ENCODE data around the gene CLASRP.
A peak's percentile ranks its signal among the peaks of the same experiment; 100 is the strongest.

Gene CLASRP

GRCh38 chr19:45038931-45039893 lies at the start of gene CLASRP:
TSS of gene CLASRP (plus strand) at chr19:45039045. CDS start at chr19:45040213, 1,168 bp downstream.
- TF ChIP-seq CTCF (IDR thresholded peaks at IDR 0.05), result no peak
- intact Hi-C loops (cut with DNase I; ENCODE audit: low total_unique reads), result no loop called here
- Histone ChIP-seq H3K4me3 (peak within 1 kb of the TSS; percentile 66 to 85), H3K27ac (peak within 1 kb of the TSS; percentile 73 to 92), H3K27me3 (no peaks in the 10 kb centered on the region), H3K9me3 (no peaks in the 10 kb centered on the region), H3K36me3 (peaks cover 31 to 62% (median 53%) of the 10 kb centered on the region in 3 donors), H3K4me1 (peaks cover 0 to 38% (median 30%) of the 10 kb centered on the region in 4 donors)
- DNase-seq, result peak; percentile 88 to 95

GRCh38 chr19:44990459-44990858 lies 48.4 kb upstream of the CLASRP start:
- H3K27me3 ChIP-seq, result no peaks in the 10 kb centered on the region
- H3K27ac ChIP-seq, result no peak overlapping the region
- no peaks in the 10 kb centered on the region for H3K4me1 ChIP-seq
- H3K36me3 ChIP-seq, result peaks cover 56 to 85% (median 60%) of the 10 kb centered on the region in 3 donors
- H3K9me3 ChIP-seq, result no peaks in the 10 kb centered on the region
- H3K4me3 ChIP-seq, result no peak overlapping the region
- no peak for DNase-seq
- intact Hi-C loops (cut with DNase I; ENCODE audit: low total_unique reads), result loop anchor here (10.0 kb wide), 1 partner anchor 264 kb away; the partner anchor contains the start of gene MARK4
- no peak for TF ChIP-seq CTCF (IDR thresholded peaks at IDR 0.05)

- intact Hi-C loops (cut with DNase I; ENCODE audit: low total_unique reads), result loop anchor here (10.0 kb wide), 1 partner anchor 264 kb away; the partner anchor contains the start of gene MARK4
- H3K4me3 ChIP-seq, result no peak overlapping the region
- no peak for DNase-seq
- H3K4me1 ChIP-seq, result no peaks in the 10 kb centered on the region
- no peak overlapping the region for H3K27ac ChIP-seq
- H3K9me3 ChIP-seq, result no peaks in the 10 kb centered on the region
- no peak for TF ChIP-seq CTCF (IDR thresholded peaks at IDR 0.05)
- H3K36me3 ChIP-seq, result peaks cover 52 to 80% (median 56%) of the 10 kb centered on the region in 3 donors
- no peaks in the 10 kb centered on the region for H3K27me3 ChIP-seq
Measured at GRCh38 chr19:44990966-44991365, 47.9 kb upstream of the CLASRP start.

GRCh38 chr19:44992336-44993163 lies 46.3 kb upstream of the CLASRP start:
- H3K4me3 ChIP-seq, result no peak overlapping the region
- H3K9me3 ChIP-seq, result no peaks in the 10 kb centered on the region
- H3K27ac ChIP-seq, result no peak overlapping the region
- no peaks in the 10 kb centered on the region for H3K27me3 ChIP-seq
- H3K36me3 ChIP-seq, result peaks cover 41 to 64% (median 43%) of the 10 kb centered on the region in 3 donors
- no peaks in the 10 kb centered on the region for H3K4me1 ChIP-seq
- intact Hi-C loops (cut with DNase I; ENCODE audit: low total_unique reads), result loop anchor here (10.0 kb wide), 1 partner anchor 262 kb away; the partner anchor contains the start of gene MARK4
- DNase-seq, result no peak
- TF ChIP-seq CTCF (IDR thresholded peaks at IDR 0.05), result no peak

GRCh38 chr19:44993526-44993925 lies 45.3 kb upstream of the CLASRP start:
- no peak for TF ChIP-seq CTCF (IDR thresholded peaks at IDR 0.05)
- Histone ChIP-seq H3K36me3 (peaks cover 32 to 55% (median 34%) of the 10 kb centered on the region in 3 donors), H3K27me3 (no peaks in the 10 kb centered on the region), H3K4me3 (no peak overlapping the region), H3K4me1 (no peaks in the 10 kb centered on the region), H3K9me3 (no peaks in the 10 kb centered on the region), H3K27ac (no peak overlapping the region)
- no peak for DNase-seq
- intact Hi-C loops (cut with DNase I; ENCODE audit: low total_unique reads), result loop anchor here (10.0 kb wide), 1 partner anchor 261 kb away; the partner anchor contains the start of gene MARK4
